Measurements from ENCODE around the gene PRB2.
"Not testable (repeated sequence)": the region's sequence is repeated elsewhere in the genome, so short reads cannot be mapped to it uniquely, and the experiment has no call there.

PRB2 gene

GRCh38 chr12:11395467-11395866 is at the start of gene PRB2:
Gene PRB2 (minus strand): TSS chr12:11395567. CDS start chr12:11395529, 38 bp downstream.
- not testable (repeated sequence) for H3K9ac ChIP-seq; H3K4me2 ChIP-seq (ENCODE audit: low read length); H3K9me3 ChIP-seq (ENCODE audit: control insufficient read depth, low read length); H3K4me3 ChIP-seq (ENCODE audit: low read depth, low read length); H3K79me2 ChIP-seq; H3K27me3 ChIP-seq (ENCODE audit: control insufficient read depth, insufficient read depth, low read length); H3K27ac ChIP-seq; H2AFZ ChIP-seq; H3K36me3 ChIP-seq (ENCODE audit: control insufficient read depth, insufficient read depth, low read length)
- peaks cover 13% of the 10 kb centered on the region for H3K4me1 ChIP-seq

- TF ChIP-seq CTCF (IDR thresholded peaks at IDR 0.05), result no peak
- no peak overlapping the region for H3K4me2 ChIP-seq (ENCODE audit: low read length)
- no peak overlapping the region for H3K4me3 ChIP-seq (ENCODE audit: low read depth, low read length)
- H3K9me3 ChIP-seq (ENCODE audit: control insufficient read depth, low read length), result no peaks in the 10 kb centered on the region
- H3K36me3 ChIP-seq (ENCODE audit: control insufficient read depth, insufficient read depth, low read length), result no peaks in the 10 kb centered on the region
- no peak overlapping the region for H3K9ac ChIP-seq
- H3K27me3 ChIP-seq (ENCODE audit: control insufficient read depth, insufficient read depth, low read length), result no peaks in the 10 kb centered on the region
- no peak overlapping the region for H3K27ac ChIP-seq
- no peak overlapping the region for H2AFZ ChIP-seq
- H3K79me2 ChIP-seq, result no peaks in the 10 kb centered on the region
- H3K4me1 ChIP-seq, result no peaks in the 10 kb centered on the region
Measured at GRCh38 chr12:11437966-11438365, 42.6 kb upstream of the PRB2 start.

- H3K27me3 ChIP-seq (ENCODE audit: control insufficient read depth, insufficient read depth, low read length), result no peaks in the 10 kb centered on the region
- no peak overlapping the region for H3K4me2 ChIP-seq (ENCODE audit: low read length)
- no peaks in the 10 kb centered on the region for H3K9me3 ChIP-seq (ENCODE audit: control insufficient read depth, low read length)
- H3K9ac ChIP-seq, result no peak overlapping the region
- no peaks in the 10 kb centered on the region for H3K79me2 ChIP-seq
- H3K4me3 ChIP-seq (ENCODE audit: low read depth, low read length), result no peak overlapping the region
- no peak for TF ChIP-seq CTCF (IDR thresholded peaks at IDR 0.05)
- H3K36me3 ChIP-seq (ENCODE audit: control insufficient read depth, insufficient read depth, low read length), result no peaks in the 10 kb centered on the region
- no peak overlapping the region for H3K27ac ChIP-seq
- H2AFZ ChIP-seq, result no peak overlapping the region
- H3K4me1 ChIP-seq, result peaks cover 5% of the 10 kb centered on the region
Measured at GRCh38 chr12:11433664-11434063, 38.3 kb upstream of the PRB2 start.

GRCh38 chr12:11431486-11431885 is 36.1 kb upstream of the PRB2 start:
- Histone ChIP-seq H3K4me2 (ENCODE audit: low read length) (no peak overlapping the region), H2AFZ (no peak overlapping the region), H3K27me3 (ENCODE audit: control insufficient read depth, insufficient read depth, low read length) (no peaks in the 10 kb centered on the region), H3K4me1 (peaks cover 5% of the 10 kb centered on the region), H3K36me3 (ENCODE audit: control insufficient read depth, insufficient read depth, low read length) (no peaks in the 10 kb centered on the region), H3K9ac (no peak overlapping the region), H3K79me2 (no peaks in the 10 kb centered on the region), H3K4me3 (ENCODE audit: low read depth, low read length) (no peak overlapping the region), H3K27ac (no peak overlapping the region), H3K9me3 (ENCODE audit: control insufficient read depth, low read length) (no peaks in the 10 kb centered on the region)
- no peak for TF ChIP-seq CTCF (IDR thresholded peaks at IDR 0.05)

GRCh38 chr12:11427341-11427740 is 32.0 kb upstream of the PRB2 start:
- H3K27ac ChIP-seq, result no peak overlapping the region
- no peak for TF ChIP-seq CTCF (IDR thresholded peaks at IDR 0.05)
- no peak overlapping the region for H3K9ac ChIP-seq
- no peaks in the 10 kb centered on the region for H3K36me3 ChIP-seq (ENCODE audit: control insufficient read depth, insufficient read depth, low read length)
- peaks cover 5% of the 10 kb centered on the region for H3K4me1 ChIP-seq
- no peak overlapping the region for H2AFZ ChIP-seq
- H3K27me3 ChIP-seq (ENCODE audit: control insufficient read depth, insufficient read depth, low read length), result no peaks in the 10 kb centered on the region
- H3K4me3 ChIP-seq (ENCODE audit: low read depth, low read length), result no peak overlapping the region
- H3K79me2 ChIP-seq, result no peaks in the 10 kb centered on the region
- no peak overlapping the region for H3K4me2 ChIP-seq (ENCODE audit: low read length)
- H3K9me3 ChIP-seq (ENCODE audit: control insufficient read depth, low read length), result no peaks in the 10 kb centered on the region
